ENCODE results near the gene PFN3. TPM values are rescaled to one million over a fixed set of nuclear protein-coding genes. Genes with fewer than 3 reads are reported as not detected.

The PFN3 gene
- total and polyA plus RNA-seq, 2 of the 13 experiments (the other 11 are each of a cell fraction or from before 2014, with no cell fraction given): not detected

- Histone ChIP-seq H2AFZ (ENCODE audit: low read length) (no peak overlapping the region), H3K36me3 (replicated peaks in 1 of 2; ENCODE audit: control insufficient read depth in 1 of 2, insufficient read depth in 2 of 2, low read length in 2 of 2) (0 out of 5 replicates have a peak, but pooled peaks cover 0 to 4% of the 10 kb centered on the region in 2 experiments), H3K9me3 (ENCODE audit: low read length) (no peaks in the 10 kb centered on the region), H4K20me1 (ENCODE audit: insufficient read depth, low read length) (no peaks in the 10 kb centered on the region), H3K27me3 (ENCODE audit: control insufficient read depth in 1 of 2, insufficient read depth in 2 of 2, low read length in 2 of 2) (no peaks in the 10 kb centered on the region; a peak in 1 of 5 replicates), H3K4me2 (ENCODE audit: low read depth, low read length) (no peak overlapping the region), H3K9ac (ENCODE audit: insufficient read depth, low read depth, low read length) (no peak overlapping the region), H3K27ac (ENCODE audit: extremely low read length, insufficient read depth, low read length) (no peak overlapping the region), H3K79me2 (ENCODE audit: insufficient read depth, low read length) (peaks cover 8% of the 10 kb centered on the region), H3K4me1 (ENCODE audit: insufficient read depth, low read length) (peaks cover 85% of the 10 kb centered on the region), H3K4me3 (replicated peaks in 1 of 3; ENCODE audit: insufficient read depth in 1 of 3, low read depth in 2 of 3, low read length in 3 of 3) (no peak overlapping the region)
- ChIA-PET POLR2A (interaction anchor here (0.8 to 7.9 kb wide), 5 partner anchors 11 to 106 kb away, joined by 3 to 239 read pairs (median 41); partner anchors contain the start of gene LMAN2), CTCF (ENCODE audit: low intra/inter-chr PET ratio, low total read pairs) (no interaction called here)
- intact Hi-C loops (cut with micrococcal nuclease; ENCODE audit: unreplicated experiment): loop anchor here (5.0 kb wide), 1 partner anchor 51 kb away; no protein-coding TSS in a partner anchor
- no TSS peak for BruUV-seq (replicated peaks)
- ATAC-seq: no peak
- in situ Hi-C loops (cut with HindIII; ENCODE audit: extremely low pct_ligation_motif_present, low pct_unique_long_range_greater_than_20kb): loop anchor here (25.0 kb wide), 1 partner anchor 831 kb away; the partner anchor contains the start of genes CDHR2 and RNF44
- TF ChIP-seq MNT (IDR thresholded peaks at IDR 0.05) (0 out of 2 replicates have a peak, but pooled peaks have one; percentile 11), PHF20 (CRISPR knock-in tag; IDR thresholded peaks at IDR 0.05) (no peak)
- no peak for FAIRE-seq
- DNase-seq (ENCODE audit: low spot score): no peak
- WGBS (ENCODE audit: low lambda C conversion rate): 96% methylated on average over 27 of the region's 29 CpGs
Measured at GRCh38 chr5:177367981-177368868, 32.2 kb downstream of the PFN3 start.

- POLR2A ChIA-PET: interaction anchor here (0.7 to 7.9 kb wide), 16 partner anchors 8 to 280 kb away, joined by 3 to 239 read pairs (median 6); partner anchors contain the start of genes FGFR4, GRK6, LMAN2 and RGS14
- no peak overlapping the region for H2AFZ ChIP-seq (ENCODE audit: low read length)
- peak overlapping the region in 1 of 3 experiments; percentile 75; a peak in 1 of 6 replicates for H3K4me3 ChIP-seq (replicated peaks in 1 of 3; ENCODE audit: insufficient read depth in 1 of 3, low read depth in 2 of 3, low read length in 3 of 3)
- no TSS peak for BruUV-seq (replicated peaks)
- intact Hi-C loops (cut with micrococcal nuclease; ENCODE audit: unreplicated experiment): loop anchor here (5.0 kb wide), 1 partner anchor 50 kb away; no protein-coding TSS in a partner anchor
- H3K4me1 ChIP-seq (ENCODE audit: insufficient read depth, low read length): peaks cover 85% of the 10 kb centered on the region
- WGBS (ENCODE audit: low lambda C conversion rate): 96% methylated on average over 31 of the region's 46 CpGs
- H3K27me3 ChIP-seq (ENCODE audit: control insufficient read depth in 1 of 2, insufficient read depth in 2 of 2, low read length in 2 of 2): peaks cover 0 to 2% of the 10 kb centered on the region in 2 experiments; a peak in 1 of 5 replicates
- H3K9ac ChIP-seq (ENCODE audit: insufficient read depth, low read depth, low read length): no peak overlapping the region
- H3K4me2 ChIP-seq (ENCODE audit: low read depth, low read length): no peak overlapping the region
- in situ Hi-C loops (cut with HindIII; ENCODE audit: extremely low pct_ligation_motif_present, low pct_unique_long_range_greater_than_20kb): loop anchor here (25.0 kb wide), 1 partner anchor 830 kb away; the partner anchor contains the start of genes CDHR2 and RNF44
- ATAC-seq: no peak
- CTCF ChIA-PET (ENCODE audit: low intra/inter-chr PET ratio, low total read pairs): no interaction called here
- H3K9me3 ChIP-seq (ENCODE audit: low read length): no peaks in the 10 kb centered on the region
- H3K27ac ChIP-seq (ENCODE audit: extremely low read length, insufficient read depth, low read length): no peak overlapping the region
- no peaks in the 10 kb centered on the region for H4K20me1 ChIP-seq (ENCODE audit: insufficient read depth, low read length)
- H3K36me3 ChIP-seq (replicated peaks in 1 of 2; ENCODE audit: control insufficient read depth in 1 of 2, insufficient read depth in 2 of 2, low read length in 2 of 2): 0 out of 5 replicates have a peak, but pooled peaks cover 0 to 4% of the 10 kb centered on the region in 2 experiments
- H3K79me2 ChIP-seq (ENCODE audit: insufficient read depth, low read length): peaks cover 8% of the 10 kb centered on the region
- no peak for FAIRE-seq
- DNase-seq (ENCODE audit: low spot score): no peak
- TF ChIP-seq NONO (IDR thresholded peaks at IDR 0.05): no peak
- 0 out of 2 replicates have a peak, but pooled peaks have one; percentile 15 for TF ChIP-seq NONO (CRISPR knock-in tag; conservative IDR thresholded peaks at IDR 0.05)
- TF ChIP-seq KAT7 (CRISPR knock-in tag; IDR thresholded peaks at IDR 0.05; ENCODE audit: borderline replicate concordance): no peak
- TF ChIP-seq ZNF230 (CRISPR knock-in tag; IDR thresholded peaks at IDR 0.05): no peak
- TF ChIP-seq, protein P1, sequence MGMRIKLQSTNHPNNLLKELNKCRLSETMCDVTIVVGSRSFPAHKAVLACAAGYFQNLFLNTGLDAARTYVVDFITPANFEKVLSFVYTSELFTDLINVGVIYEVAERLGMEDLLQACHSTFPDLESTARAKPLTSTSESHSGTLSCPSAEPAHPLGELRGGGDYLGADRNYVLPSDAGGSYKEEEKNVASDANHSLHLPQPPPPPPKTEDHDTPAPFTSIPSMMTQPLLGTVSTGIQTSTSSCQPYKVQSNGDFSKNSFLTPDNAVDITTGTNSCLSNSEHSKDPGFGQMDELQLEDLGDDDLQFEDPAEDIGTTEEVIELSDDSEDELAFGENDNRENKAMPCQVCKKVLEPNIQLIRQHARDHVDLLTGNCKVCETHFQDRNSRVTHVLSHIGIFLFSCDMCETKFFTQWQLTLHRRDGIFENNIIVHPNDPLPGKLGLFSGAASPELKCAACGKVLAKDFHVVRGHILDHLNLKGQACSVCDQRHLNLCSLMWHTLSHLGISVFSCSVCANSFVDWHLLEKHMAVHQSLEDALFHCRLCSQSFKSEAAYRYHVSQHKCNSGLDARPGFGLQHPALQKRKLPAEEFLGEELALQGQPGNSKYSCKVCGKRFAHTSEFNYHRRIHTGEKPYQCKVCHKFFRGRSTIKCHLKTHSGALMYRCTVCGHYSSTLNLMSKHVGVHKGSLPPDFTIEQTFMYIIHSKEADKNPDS (CRISPR knock-in tag; IDR thresholded peaks at IDR 0.05): no peak
- no peak for TF ChIP-seq DNMT3B (CRISPR knock-in tag; conservative IDR thresholded peaks at IDR 0.05)
Measured at GRCh38 chr5:177367323-177367848, 33.1 kb downstream of the PFN3 start.

All from HepG2 (cell line).